Measurements from ENCODE around the gene NBR1.
"Not testable (repeated sequence)": the region's sequence is repeated elsewhere in the genome, so short reads cannot be mapped to it uniquely, and the experiment has no call there.

NBR1 gene

DNA sequence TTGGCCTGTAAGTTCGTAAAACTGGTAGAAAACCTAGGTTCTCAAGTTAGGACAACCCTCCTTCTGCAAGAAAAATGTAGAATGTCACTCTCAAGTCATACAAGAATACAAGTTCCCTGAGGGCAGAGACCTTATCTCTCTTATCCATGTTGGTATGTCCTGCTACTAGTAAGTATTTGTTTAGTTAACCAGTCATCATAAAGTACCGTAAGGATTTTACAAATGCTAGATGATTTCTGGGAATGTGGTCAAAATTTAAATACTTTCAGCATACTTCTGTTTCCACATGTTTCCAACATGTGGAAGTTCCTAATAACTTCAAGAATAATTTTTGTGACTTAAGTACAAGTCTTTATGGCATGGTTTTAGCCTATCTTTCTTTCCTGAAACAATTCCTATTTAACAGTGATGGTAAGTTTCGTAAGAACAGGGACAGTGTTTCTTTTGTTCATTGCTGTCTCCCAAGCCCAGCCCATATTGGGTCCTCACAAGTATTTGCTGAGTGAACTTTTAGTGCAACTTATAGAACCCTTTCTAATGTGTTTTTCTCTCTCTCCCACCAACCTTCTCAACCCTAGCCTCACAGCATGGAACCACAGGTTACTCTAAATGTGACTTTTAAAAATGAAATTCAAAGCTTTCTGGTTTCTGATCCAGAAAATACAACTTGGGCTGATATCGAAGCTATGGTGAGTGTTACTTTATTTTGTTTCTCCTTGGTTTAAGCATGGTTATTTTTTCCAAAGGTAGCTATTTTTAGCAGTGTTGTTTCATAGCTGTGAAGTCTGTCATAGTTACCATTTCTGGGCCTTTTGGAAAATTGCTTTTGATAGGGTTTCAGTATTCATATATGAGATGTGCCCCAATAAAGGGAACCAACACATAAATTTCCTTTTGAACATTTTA lies 4.5 kb downstream of the NBR1 start:
- no peaks in the 10 kb centered on the region for H3K9me3 ChIP-seq (ENCODE audit: control insufficient read depth, insufficient read depth, low read length)
- no peaks in the 10 kb centered on the region for H3K27me3 ChIP-seq (ENCODE audit: control insufficient read depth, low read length)
- peaks cover 14% of the 10 kb centered on the region for H3K4me1 ChIP-seq (ENCODE audit: control insufficient read depth, low read length)
- no peak overlapping the region for H3K4me3 ChIP-seq (ENCODE audit: low read length)
- H4K20me1 ChIP-seq (ENCODE audit: control insufficient read depth, insufficient read depth, low read depth, low read length), result no peaks in the 10 kb centered on the region
- H3K4me2 ChIP-seq (ENCODE audit: low read length), result no peak overlapping the region
- H3K36me3 ChIP-seq (ENCODE audit: control insufficient read depth, low read length), result peaks cover 16% of the 10 kb centered on the region
- peaks cover 10% of the 10 kb centered on the region for H3K79me2 ChIP-seq (ENCODE audit: control insufficient read depth, low read length)
- no peaks in the 10 kb centered on the region for H3K9me2 ChIP-seq (replicated peaks; ENCODE audit: control insufficient read depth, low read length)
- TF ChIP-seq, protein P1, sequence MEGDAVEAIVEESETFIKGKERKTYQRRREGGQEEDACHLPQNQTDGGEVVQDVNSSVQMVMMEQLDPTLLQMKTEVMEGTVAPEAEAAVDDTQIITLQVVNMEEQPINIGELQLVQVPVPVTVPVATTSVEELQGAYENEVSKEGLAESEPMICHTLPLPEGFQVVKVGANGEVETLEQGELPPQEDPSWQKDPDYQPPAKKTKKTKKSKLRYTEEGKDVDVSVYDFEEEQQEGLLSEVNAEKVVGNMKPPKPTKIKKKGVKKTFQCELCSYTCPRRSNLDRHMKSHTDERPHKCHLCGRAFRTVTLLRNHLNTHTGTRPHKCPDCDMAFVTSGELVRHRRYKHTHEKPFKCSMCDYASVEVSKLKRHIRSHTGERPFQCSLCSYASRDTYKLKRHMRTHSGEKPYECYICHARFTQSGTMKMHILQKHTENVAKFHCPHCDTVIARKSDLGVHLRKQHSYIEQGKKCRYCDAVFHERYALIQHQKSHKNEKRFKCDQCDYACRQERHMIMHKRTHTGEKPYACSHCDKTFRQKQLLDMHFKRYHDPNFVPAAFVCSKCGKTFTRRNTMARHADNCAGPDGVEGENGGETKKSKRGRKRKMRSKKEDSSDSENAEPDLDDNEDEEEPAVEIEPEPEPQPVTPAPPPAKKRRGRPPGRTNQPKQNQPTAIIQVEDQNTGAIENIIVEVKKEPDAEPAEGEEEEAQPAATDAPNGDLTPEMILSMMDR (IDR thresholded peaks at IDR 0.05; ENCODE audit: low read depth, low read length, poor library complexity, severe bottlenecking), result no peak
- no peak for TF ChIP-seq EZH2phosphoT487 (IDR thresholded peaks at IDR 0.05; ENCODE audit: borderline replicate concordance, low read length)
- peaks cover 16% of the 10 kb centered on the region for H3F3A ChIP-seq (ENCODE audit: control insufficient read depth, insufficient read depth)
- no peak overlapping the region for H3K27ac ChIP-seq (ENCODE audit: low read depth, low read length)

DNA sequence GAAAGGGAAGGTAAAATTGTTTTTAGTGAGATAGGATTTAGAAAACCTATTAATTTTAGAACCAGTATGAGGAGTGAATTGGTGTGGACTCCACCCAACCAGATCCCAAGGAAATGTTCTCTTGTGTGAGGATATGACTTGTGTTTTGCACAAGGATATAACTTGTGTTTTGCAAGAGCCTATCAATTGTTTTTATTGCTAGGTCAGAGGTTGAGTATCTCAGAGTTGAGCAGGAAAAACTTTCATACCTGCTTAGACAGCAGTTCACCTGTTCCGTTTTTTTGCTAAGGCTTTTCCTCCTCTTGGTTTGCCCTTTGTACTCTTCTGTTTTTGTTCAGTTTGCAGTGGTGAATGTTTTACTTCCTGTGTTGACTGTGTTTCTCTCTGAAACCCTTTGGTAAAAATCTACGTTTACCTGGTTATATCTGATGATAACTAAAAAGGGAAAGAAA lies 5.1 kb downstream of the NBR1 start:
- TF ChIP-seq, protein P1 (IDR thresholded peaks at IDR 0.05; ENCODE audit: low read depth, low read length, poor library complexity, severe bottlenecking), result no peak
- TF ChIP-seq EZH2phosphoT487 (IDR thresholded peaks at IDR 0.05; ENCODE audit: borderline replicate concordance, low read length), result no peak
- Histone ChIP-seq H3K4me2 (ENCODE audit: low read length) (no peak overlapping the region), H3K9me2 (replicated peaks; ENCODE audit: control insufficient read depth, low read length) (no peaks in the 10 kb centered on the region), H3F3A (ENCODE audit: control insufficient read depth, insufficient read depth) (peaks cover 12% of the 10 kb centered on the region), H3K36me3 (ENCODE audit: control insufficient read depth, low read length) (peaks cover 13% of the 10 kb centered on the region), H3K27ac (ENCODE audit: low read depth, low read length) (no peak overlapping the region), H3K79me2 (ENCODE audit: control insufficient read depth, low read length) (peaks cover 10% of the 10 kb centered on the region), H3K9me3 (ENCODE audit: control insufficient read depth, insufficient read depth, low read length) (no peaks in the 10 kb centered on the region), H3K4me3 (ENCODE audit: low read length) (no peak overlapping the region), H4K20me1 (ENCODE audit: control insufficient read depth, insufficient read depth, low read depth, low read length) (no peaks in the 10 kb centered on the region), H3K4me1 (ENCODE audit: control insufficient read depth, low read length) (peaks cover 14% of the 10 kb centered on the region), H3K27me3 (ENCODE audit: control insufficient read depth, low read length) (no peaks in the 10 kb centered on the region)

DNA sequence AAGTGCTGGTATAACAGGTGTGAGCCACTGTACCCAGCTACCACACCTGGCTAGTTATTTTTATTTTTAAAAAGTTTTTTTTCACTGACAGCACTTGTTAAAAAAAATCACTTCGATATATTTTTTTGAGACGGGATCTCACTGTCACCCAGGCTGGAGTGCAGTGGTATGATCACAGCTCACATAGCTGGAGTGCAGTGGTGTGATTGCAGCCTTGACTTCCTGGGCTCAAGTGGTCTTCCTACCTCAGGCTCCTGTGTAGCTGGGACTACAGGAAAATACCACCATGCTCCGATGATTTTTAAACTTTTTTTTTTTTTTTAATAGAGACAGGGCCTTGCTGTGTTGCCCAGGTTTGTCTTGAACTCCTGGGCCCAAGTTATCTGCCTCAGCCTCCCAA lies 12.9 kb downstream of the NBR1 start:
- Histone ChIP-seq H3F3A (ENCODE audit: control insufficient read depth, insufficient read depth) (no peaks in the 10 kb centered on the region), H3K9me2 (replicated peaks; ENCODE audit: control insufficient read depth, low read length) (no peaks in the 10 kb centered on the region), H3K27me3 (ENCODE audit: control insufficient read depth, low read length) (no peaks in the 10 kb centered on the region), H3K9me3 (ENCODE audit: control insufficient read depth, insufficient read depth, low read length) (no peaks in the 10 kb centered on the region), H3K4me3 (ENCODE audit: low read length) (no peak overlapping the region), H3K4me2 (ENCODE audit: low read length) (no peak overlapping the region), H3K4me1 (ENCODE audit: control insufficient read depth, low read length) (peaks cover 8% of the 10 kb centered on the region), H3K36me3 (ENCODE audit: control insufficient read depth, low read length) (peaks cover 3% of the 10 kb centered on the region), H3K79me2 (ENCODE audit: control insufficient read depth, low read length) (no peaks in the 10 kb centered on the region), H4K20me1 (ENCODE audit: control insufficient read depth, insufficient read depth, low read depth, low read length) (no peaks in the 10 kb centered on the region), H3K27ac (ENCODE audit: low read depth, low read length) (no peak overlapping the region)
- TF ChIP-seq EZH2phosphoT487 (IDR thresholded peaks at IDR 0.05; ENCODE audit: borderline replicate concordance, low read length), result no peak
- TF ChIP-seq, protein P1 (IDR thresholded peaks at IDR 0.05; ENCODE audit: low read depth, low read length, poor library complexity, severe bottlenecking), result no peak

DNA sequence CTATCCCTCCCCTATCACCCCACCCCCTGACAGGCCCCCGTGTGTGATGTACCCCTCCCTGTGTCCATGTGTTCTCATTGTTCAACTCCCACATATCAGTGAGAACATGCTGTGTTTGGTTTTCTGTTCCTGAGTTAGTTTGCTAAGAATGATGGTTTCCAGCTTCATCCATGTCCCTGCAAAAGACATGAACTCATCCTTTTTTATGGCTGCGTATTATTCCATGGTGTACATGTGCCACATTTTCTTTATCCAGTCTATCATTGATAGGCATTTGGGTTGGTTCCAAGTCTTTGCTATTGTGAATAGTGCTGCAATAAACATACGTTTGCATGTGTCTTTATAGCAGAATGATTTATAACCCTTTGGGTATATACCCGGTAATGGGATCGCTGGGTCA lies 15.6 kb downstream of the NBR1 start:
- H3K27me3 ChIP-seq (ENCODE audit: control insufficient read depth, low read length); H3K9me2 ChIP-seq (replicated peaks; ENCODE audit: control insufficient read depth, low read length); H3K27ac ChIP-seq (ENCODE audit: low read depth, low read length); H3K79me2 ChIP-seq (ENCODE audit: control insufficient read depth, low read length); H3K9me3 ChIP-seq (ENCODE audit: control insufficient read depth, insufficient read depth, low read length); H4K20me1 ChIP-seq (ENCODE audit: control insufficient read depth, insufficient read depth, low read depth, low read length); H3K4me3 ChIP-seq (ENCODE audit: low read length); H3F3A ChIP-seq (ENCODE audit: control insufficient read depth, insufficient read depth); H3K4me1 ChIP-seq (ENCODE audit: control insufficient read depth, low read length); H3K4me2 ChIP-seq (ENCODE audit: low read length): not testable (repeated sequence)
- peaks cover 20% of the 10 kb centered on the region; the same call in 1 of the 2 replicates for H3K36me3 ChIP-seq (ENCODE audit: control insufficient read depth, low read length)
